Measurements from ENCODE around the gene HNRNPK.
A peak's percentile ranks its signal among the peaks of the same experiment; 100 is the strongest.

The HNRNPK gene

GRCh38 chr9:83940590-83941303, 39.3 kb downstream of the HNRNPK start:
- Histone ChIP-seq H3K27ac (replicated peaks) (no peak overlapping the region), H3K27me3 (ENCODE audit: insufficient read depth, poor library complexity, severe bottlenecking) (no peaks in the 10 kb centered on the region), H3K4me3 (replicated peaks; ENCODE audit: insufficient read depth, low read length) (no peak overlapping the region)
- no peak for DNase-seq (ENCODE audit: low read depth in 1 of 2, low spot score in 1 of 2)
- TF ChIP-seq POLR2AphosphoS5 (IDR thresholded peaks at IDR 0.05; ENCODE audit: low read depth) (no peak), REST (IDR thresholded peaks at IDR 0.05; ENCODE audit: insufficient replicate concordance, low read depth) (no peak), SPI1 (IDR thresholded peaks at IDR 0.05; ENCODE audit: borderline replicate concordance, low read depth) (no peak), GABPA (IDR thresholded peaks at IDR 0.05; ENCODE audit: low read depth) (no peak)
- TF ChIP-seq, protein P1, sequence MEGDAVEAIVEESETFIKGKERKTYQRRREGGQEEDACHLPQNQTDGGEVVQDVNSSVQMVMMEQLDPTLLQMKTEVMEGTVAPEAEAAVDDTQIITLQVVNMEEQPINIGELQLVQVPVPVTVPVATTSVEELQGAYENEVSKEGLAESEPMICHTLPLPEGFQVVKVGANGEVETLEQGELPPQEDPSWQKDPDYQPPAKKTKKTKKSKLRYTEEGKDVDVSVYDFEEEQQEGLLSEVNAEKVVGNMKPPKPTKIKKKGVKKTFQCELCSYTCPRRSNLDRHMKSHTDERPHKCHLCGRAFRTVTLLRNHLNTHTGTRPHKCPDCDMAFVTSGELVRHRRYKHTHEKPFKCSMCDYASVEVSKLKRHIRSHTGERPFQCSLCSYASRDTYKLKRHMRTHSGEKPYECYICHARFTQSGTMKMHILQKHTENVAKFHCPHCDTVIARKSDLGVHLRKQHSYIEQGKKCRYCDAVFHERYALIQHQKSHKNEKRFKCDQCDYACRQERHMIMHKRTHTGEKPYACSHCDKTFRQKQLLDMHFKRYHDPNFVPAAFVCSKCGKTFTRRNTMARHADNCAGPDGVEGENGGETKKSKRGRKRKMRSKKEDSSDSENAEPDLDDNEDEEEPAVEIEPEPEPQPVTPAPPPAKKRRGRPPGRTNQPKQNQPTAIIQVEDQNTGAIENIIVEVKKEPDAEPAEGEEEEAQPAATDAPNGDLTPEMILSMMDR (IDR thresholded peaks at IDR 0.05; ENCODE audit: insufficient read depth, low read length): no peak

DNA sequence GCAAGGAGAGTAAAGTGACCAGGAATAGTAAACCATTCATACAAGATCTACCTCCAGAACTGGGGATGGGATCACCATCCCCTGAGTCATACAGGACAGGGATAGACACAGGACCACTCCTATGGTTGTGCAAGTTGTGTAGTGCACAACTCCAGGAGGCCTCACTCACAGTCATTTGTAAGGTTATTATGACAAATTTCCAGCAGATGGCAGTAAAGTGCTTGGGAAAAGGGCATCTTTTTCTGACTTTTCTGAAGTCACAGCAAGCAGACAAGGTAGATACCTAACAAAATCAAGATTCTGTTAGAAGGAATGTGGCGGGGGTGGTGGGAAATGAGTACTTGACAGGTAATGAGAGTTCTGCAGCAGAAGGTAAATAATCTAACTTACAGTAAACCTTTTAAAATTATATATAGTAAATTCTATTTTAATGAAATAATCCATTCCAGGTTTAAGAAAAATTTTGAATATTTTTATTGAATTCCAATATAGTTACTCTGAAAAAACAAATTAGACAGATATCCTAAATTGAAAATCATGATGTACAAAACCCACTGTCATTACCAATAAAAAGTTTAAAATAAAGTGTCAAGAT, 42.1 kb downstream of the HNRNPK start:
- Histone ChIP-seq H3K4me3 (replicated peaks; ENCODE audit: insufficient read depth, low read length) (no peak overlapping the region), H3K27me3 (ENCODE audit: insufficient read depth, poor library complexity, severe bottlenecking) (no peaks in the 10 kb centered on the region), H3K27ac (replicated peaks) (no peak overlapping the region)
- TF ChIP-seq POLR2AphosphoS5 (IDR thresholded peaks at IDR 0.05; ENCODE audit: low read depth) (no peak), GABPA (IDR thresholded peaks at IDR 0.05; ENCODE audit: low read depth) (no peak)
- TF ChIP-seq, protein P1 (IDR thresholded peaks at IDR 0.05; ENCODE audit: insufficient read depth, low read length): no peak
- peak; percentile 53 to 61 for DNase-seq (ENCODE audit: low read depth in 1 of 2, low spot score in 1 of 2)

- no peak overlapping the region for H3K4me3 ChIP-seq (replicated peaks; ENCODE audit: insufficient read depth, low read length)
- no peaks in the 10 kb centered on the region for H3K27me3 ChIP-seq (ENCODE audit: insufficient read depth, poor library complexity, severe bottlenecking)
- TF ChIP-seq REST (IDR thresholded peaks at IDR 0.05; ENCODE audit: insufficient replicate concordance, low read depth) (no peak), POLR2AphosphoS5 (IDR thresholded peaks at IDR 0.05; ENCODE audit: low read depth) (no peak), GABPA (IDR thresholded peaks at IDR 0.05; ENCODE audit: low read depth) (no peak)
- TF ChIP-seq, protein P1 (IDR thresholded peaks at IDR 0.05; ENCODE audit: insufficient read depth, low read length): no peak
- DNase-seq (ENCODE audit: low read depth in 1 of 2, low spot score in 1 of 2): no peak
- H3K27ac ChIP-seq (replicated peaks): no peak overlapping the region
Measured at GRCh38 chr9:83936523-83936922, 43.5 kb downstream of the HNRNPK start.

Measured in HL-60 (cell line).